ENCODE data around the gene ATL2.

DNA sequence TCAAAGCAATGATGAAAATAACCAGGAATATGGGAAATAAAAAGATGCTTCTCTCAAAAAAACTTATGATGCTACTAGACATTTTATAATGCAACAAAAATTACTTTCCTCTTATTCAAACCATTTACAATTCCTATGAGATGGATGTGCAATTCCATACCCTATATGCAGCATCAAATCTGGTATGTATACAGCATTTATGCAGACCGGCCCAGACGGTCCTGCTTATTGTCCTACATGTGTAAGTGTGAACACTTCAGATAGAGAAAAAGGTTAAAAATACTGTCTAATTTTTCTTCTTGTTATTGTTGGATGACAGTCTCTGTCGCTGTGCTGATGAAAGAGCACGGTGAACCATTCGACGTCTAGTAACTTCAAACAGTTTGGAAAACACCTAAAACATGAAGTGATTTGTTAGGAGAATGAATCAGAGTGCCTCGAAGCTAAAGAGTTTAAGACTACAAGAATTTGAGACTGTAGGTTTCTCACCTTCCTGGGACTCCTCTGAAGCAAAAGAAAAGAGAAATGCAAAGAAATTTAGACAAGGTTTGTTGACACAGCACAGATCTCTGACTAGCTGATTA, 80.8 kb downstream of the ATL2 start:
- TF ChIP-seq, protein P1, sequence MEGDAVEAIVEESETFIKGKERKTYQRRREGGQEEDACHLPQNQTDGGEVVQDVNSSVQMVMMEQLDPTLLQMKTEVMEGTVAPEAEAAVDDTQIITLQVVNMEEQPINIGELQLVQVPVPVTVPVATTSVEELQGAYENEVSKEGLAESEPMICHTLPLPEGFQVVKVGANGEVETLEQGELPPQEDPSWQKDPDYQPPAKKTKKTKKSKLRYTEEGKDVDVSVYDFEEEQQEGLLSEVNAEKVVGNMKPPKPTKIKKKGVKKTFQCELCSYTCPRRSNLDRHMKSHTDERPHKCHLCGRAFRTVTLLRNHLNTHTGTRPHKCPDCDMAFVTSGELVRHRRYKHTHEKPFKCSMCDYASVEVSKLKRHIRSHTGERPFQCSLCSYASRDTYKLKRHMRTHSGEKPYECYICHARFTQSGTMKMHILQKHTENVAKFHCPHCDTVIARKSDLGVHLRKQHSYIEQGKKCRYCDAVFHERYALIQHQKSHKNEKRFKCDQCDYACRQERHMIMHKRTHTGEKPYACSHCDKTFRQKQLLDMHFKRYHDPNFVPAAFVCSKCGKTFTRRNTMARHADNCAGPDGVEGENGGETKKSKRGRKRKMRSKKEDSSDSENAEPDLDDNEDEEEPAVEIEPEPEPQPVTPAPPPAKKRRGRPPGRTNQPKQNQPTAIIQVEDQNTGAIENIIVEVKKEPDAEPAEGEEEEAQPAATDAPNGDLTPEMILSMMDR (IDR thresholded peaks at IDR 0.05) = no peak
- no peak for TF ChIP-seq ZFX (IDR thresholded peaks at IDR 0.05; ENCODE audit: borderline replicate concordance)
